WTC11 (cell line): ENCODE measurements around the gene CDCA5. TPM values are rescaled to one million over a fixed set of nuclear protein-coding genes. Genes with fewer than 3 reads are reported as not detected.

Source experiments
- ATAC-seq: fragments of 200-7000 bp; cut with Tn5 transposase; 2 replicates; pipeline ENCODE4 v1.10.0; 2021; ENCODE audit warnings: mild to moderate bottlenecking, moderate library complexity
- CTCF ChIA-PET: fragments of 300-600 bp; sonication (Branson Sonifier 250); formaldehyde crosslinking; loops from one replicate; lab custom pipeline; 2021; ENCODE audit warnings: antibody characterized with exemption; lab: Charles Lee
- POLR2A ChIA-PET: fragments of 350-600 bp; sonication (Branson Sonifier 250); formaldehyde crosslinking; loops from one replicate; lab custom pipeline; 2021; ENCODE audit warnings: antibody characterized with exemption; lab: Charles Lee
- DNase-seq: peaks from one replicate; pipeline ENCODE4 v3.0.0; 2021; ENCODE audit warnings: low spot score
- H3K27ac Mint-ChIP-seq: 2 replicates; pipeline ENCODE4 v1.8.0; 2021; ENCODE audit warnings: mixed read lengths
- H3K27me3 Mint-ChIP-seq: 2 replicates; pipeline ENCODE4 v1.8.0; 2021; ENCODE audit warnings: low read depth, mild to moderate bottlenecking, moderate library complexity, mixed read lengths
- H3K36me3 Mint-ChIP-seq: 2 replicates; pipeline ENCODE4 v1.8.0; 2021; ENCODE audit warnings: mixed read lengths
- H3K4me1 Mint-ChIP-seq: 2 replicates; pipeline ENCODE4 v1.8.0; 2022; ENCODE audit warnings: mixed read lengths
- H3K4me3 Mint-ChIP-seq: 2 replicates; pipeline ENCODE4 v1.8.0; 2021; ENCODE audit warnings: mild to moderate bottlenecking, moderate library complexity, mixed read lengths
- H3K9me3 Mint-ChIP-seq: 2 replicates; pipeline ENCODE4 v1.8.0; 2021; ENCODE audit warnings: mixed read lengths
- AFF4 ChIP-seq: sonication (generic); formaldehyde crosslinking; IDR thresholded peaks from 2 replicates; pipeline ENCODE4 v1.8.1; 2023; ENCODE audit warnings: mild to moderate bottlenecking, missing genetic modification reagents, borderline replicate concordance
- AR ChIP-seq: fragments of 250-450 bp; sonication (Bioruptor Pico); IDR thresholded peaks from 2 replicates; pipeline ENCODE4 v1.9.0; 2021; ENCODE audit warnings: mild to moderate bottlenecking
- ATF2 ChIP-seq: sonication (generic); formaldehyde crosslinking; IDR thresholded peaks from 2 replicates; pipeline ENCODE4 v1.8.1; 2022; ENCODE audit warnings: low read depth, missing genetic modification reagents, borderline replicate concordance
- CBFB ChIP-seq: sonication (generic); formaldehyde crosslinking; IDR thresholded peaks from 2 replicates; pipeline ENCODE4 v1.8.1; 2022; ENCODE audit warnings: mild to moderate bottlenecking, low read depth, missing genetic modification reagents
- JAZF1 ChIP-seq: fragments of 250-450 bp; sonication (Bioruptor Pico); IDR thresholded peaks from 2 replicates; pipeline ENCODE4 v1.9.0; 2021; ENCODE audit warnings: moderate library complexity, mild to moderate bottlenecking, inconsistent platforms
- MYBL2 ChIP-seq: sonication (generic); formaldehyde crosslinking; IDR thresholded peaks from 2 replicates; pipeline ENCODE4 v1.8.1; 2023; ENCODE audit warnings: mild to moderate bottlenecking, moderate library complexity, missing genetic modification reagents
- NFYB ChIP-seq: sonication (generic); formaldehyde crosslinking; conservative IDR thresholded peaks from 2 replicates; pipeline ENCODE4 v1.8.0; 2022; ENCODE audit warnings: low read depth, missing genetic modification reagents
- NR1H2 ChIP-seq: sonication (generic); formaldehyde crosslinking; IDR thresholded peaks from 2 replicates; pipeline ENCODE4 v1.9.0; 2021; ENCODE audit warnings: mild to moderate bottlenecking, moderate library complexity, missing genetic modification reagents
- NR3C1 ChIP-seq: sonication (generic); formaldehyde crosslinking; conservative IDR thresholded peaks from 2 replicates; pipeline ENCODE4 v1.8.1; 2023; ENCODE audit warnings: low read depth, mild to moderate bottlenecking, missing genetic modification reagents
- OVOL2 ChIP-seq: fragments of 250-450 bp; sonication (Bioruptor Pico); IDR thresholded peaks from 2 replicates; pipeline ENCODE4 v1.9.0; 2021; ENCODE audit warnings: mild to moderate bottlenecking, borderline replicate concordance
- RORB ChIP-seq: fragments of 250-450 bp; sonication (Bioruptor Pico); IDR thresholded peaks from 2 replicates; pipeline ENCODE4 v1.9.0; 2021; ENCODE audit warnings: mild to moderate bottlenecking
- SMAD3 ChIP-seq: sonication (generic); formaldehyde crosslinking; IDR thresholded peaks from 2 replicates; pipeline ENCODE4 v1.8.0; 2022; ENCODE audit warnings: missing genetic modification reagents, mild to moderate bottlenecking, borderline replicate concordance
- SOX15 ChIP-seq: fragments of 250-450 bp; sonication (Bioruptor Pico); IDR thresholded peaks from 2 replicates; pipeline ENCODE4 v1.9.0; 2021; ENCODE audit warnings: mild to moderate bottlenecking
- SP1 ChIP-seq: sonication (generic); formaldehyde crosslinking; conservative IDR thresholded peaks from 2 replicates; pipeline ENCODE4 v1.8.1; 2022; ENCODE audit warnings: missing genetic modification reagents
- ZMAT4 ChIP-seq: fragments of 250-450 bp; sonication (Bioruptor Pico); IDR thresholded peaks from 2 replicates; pipeline ENCODE4 v1.9.0; 2021; ENCODE audit warnings: mild to moderate bottlenecking
- ZNF396 ChIP-seq: fragments of 250-450 bp; sonication (Bioruptor Pico); IDR thresholded peaks from 2 replicates; pipeline ENCODE4 v1.8.0; 2021; ENCODE audit warnings: mild to moderate bottlenecking, moderate library complexity, borderline replicate concordance
- ZNF423 ChIP-seq: fragments of 250-450 bp; sonication (Bioruptor Pico); IDR thresholded peaks from 2 replicates; pipeline ENCODE4 v2.1.2; 2022; ENCODE audit warnings: mild to moderate bottlenecking, moderate library complexity
- ZNF512 ChIP-seq: sonication (generic); formaldehyde crosslinking; IDR thresholded peaks from 2 replicates; pipeline ENCODE4 v1.8.1; 2022; ENCODE audit warnings: missing genetic modification reagents, borderline replicate concordance
- ZNF671 ChIP-seq: fragments of 250-450 bp; sonication (Bioruptor Pico); IDR thresholded peaks from 2 replicates; pipeline ENCODE4 v1.8.0; 2021; ENCODE audit warnings: mild to moderate bottlenecking
- total RNA-seq: library from RNA; stranded (reverse); gene quantifications from 3 replicates; pipeline ENCODE4 v1.2.3, GENCODE V29; 2021

The CDCA5 gene
- total RNA-seq, 1 experiment from 2014 or later: 95.9 TPM

- ChIA-PET CTCF (interaction anchor here (1.0 kb wide), 1 partner anchor 72 kb away, joined by 3 read pairs; the partner anchor contains the start of gene ARL2), POLR2A (no interaction called here)
- H3K9me3 Mint-ChIP-seq: no peaks in the 10 kb centered on the region
- peaks cover 12% of the 10 kb centered on the region for H3K36me3 Mint-ChIP-seq
- H3K4me3 Mint-ChIP-seq: no peak overlapping the region
- no peak overlapping the region for H3K27ac Mint-ChIP-seq
- no peaks in the 10 kb centered on the region for H3K27me3 Mint-ChIP-seq
- no peak for TF ChIP-seq MYBL2
- TF ChIP-seq RORB (CRISPR knock-in tag): no peak
- no peak for TF ChIP-seq AR (CRISPR knock-in tag)
- no peak for TF ChIP-seq SOX15 (CRISPR knock-in tag)
- no peak for TF ChIP-seq JAZF1 (CRISPR knock-in tag)
- TF ChIP-seq ZNF423: no peak
- TF ChIP-seq SP1 (CRISPR knock-in tag): no peak
- TF ChIP-seq AFF4 (CRISPR knock-in tag): no peak
- TF ChIP-seq ATF2 (CRISPR knock-in tag): no peak
- TF ChIP-seq NFYB (CRISPR knock-in tag): no peak
- TF ChIP-seq CBFB (CRISPR knock-in tag): no peak
- TF ChIP-seq NR1H2 (CRISPR knock-in tag): no peak
- TF ChIP-seq OVOL2 (CRISPR knock-in tag): no peak
- TF ChIP-seq SMAD3 (CRISPR knock-in tag): no peak
- ATAC-seq (no peak), DNase-seq (no peak)
- peaks cover 10% of the 10 kb centered on the region for H3K4me1 Mint-ChIP-seq
Measured at GRCh38 chr11:65086809-65087208, 3.0 kb upstream of the CDCA5 start.

- no peak for DNase-seq
- CTCF ChIA-PET: interaction anchor here (1.3 to 1.4 kb wide), 2 partner anchors 25 to 27 kb away, joined by 5 read pairs; partner anchors contain the start of gene TM7SF2
- ATAC-seq: no peak
- TF ChIP-seq ZNF512 (CRISPR knock-in tag) (no peak), ZNF396 (no peak), NR3C1 (CRISPR knock-in tag) (no peak), ZNF671 (CRISPR knock-in tag) (no peak), ZMAT4 (no peak)
- Mint-ChIP-seq H3K9me3 (no peaks in the 10 kb centered on the region), H3K4me1 (peaks cover 10% of the 10 kb centered on the region), H3K27me3 (no peaks in the 10 kb centered on the region), H3K4me3 (peak overlapping the region; percentile 94), H3K36me3 (peaks cover 23% of the 10 kb centered on the region), H3K27ac (peak overlapping the region; percentile 64; the same call in 1 of the 2 replicates)
- POLR2A ChIA-PET: interaction anchor here (0.8 to 1.0 kb wide), 3 partner anchors 26 to 44 kb away, joined by 3 to 4 read pairs (median 4); partner anchors contain the start of genes SAC3D1, TM7SF2 and ZNHIT2
Measured at GRCh38 chr11:65085446-65085845, 1.6 kb upstream of the CDCA5 start.
